Neural progenitor cell (in vitro differentiated cells): Measurements from ENCODE around the gene SBF2.

Experiments
- CTCF ChIP-seq: fragments of 200-600 bp; sonication (generic); IDR thresholded peaks from 2 replicates; pipeline ENCODE4 v1.5.1; 2017; ENCODE audit warnings: antibody characterized with exemption, mild to moderate bottlenecking
- EZH2 ChIP-seq: fragments of 200-600 bp; sonication (generic); IDR thresholded peaks from 2 replicates; pipeline ENCODE4 v1.6.1; 2017; ENCODE audit warnings: antibody characterized with exemption, mild to moderate bottlenecking, moderate library complexity
- EZH2phosphoT487 ChIP-seq: fragments of 200-600 bp; sonication (generic); IDR thresholded peaks from 2 replicates; pipeline ENCODE4 v1.6.1; 2017; ENCODE audit warnings: antibody characterized with exemption

GRCh38 chr11:9868641-9869040 lies 425.4 kb downstream of the SBF2 start:
- no peak for TF ChIP-seq CTCF
- TF ChIP-seq EZH2 = no peak
- no peak for TF ChIP-seq EZH2phosphoT487
